ENCODE results near the gene IMPA2. TPM values are rescaled to one million over a fixed set of nuclear protein-coding genes. Genes with fewer than 3 reads are reported as not detected.

The IMPA2 gene
- total RNA-seq, 1 experiment from 2014 or later, result 37.6 TPM

GRCh38 chr18:12021596-12021995, 40.3 kb downstream of the IMPA2 start:
- Histone ChIP-seq H3K27ac (ENCODE audit: low read length) (no peak overlapping the region), H3K4me3 (ENCODE audit: low read depth in 2 of 2, low read length in 2 of 2) (no peak overlapping the region), H3K36me3 (ENCODE audit: control insufficient read depth, insufficient read depth, low read length) (no peaks in the 10 kb centered on the region), H3K9me3 (ENCODE audit: control insufficient read depth, insufficient read depth, low read depth, low read length) (no peaks in the 10 kb centered on the region), H3K4me1 (ENCODE audit: control insufficient read depth, insufficient read depth, low read length) (no peaks in the 10 kb centered on the region), H3K27me3 (ENCODE audit: control insufficient read depth, insufficient read depth, low read length) (no peaks in the 10 kb centered on the region)
- intact Hi-C loops (cut with micrococcal nuclease; ENCODE audit: unreplicated experiment), result no loop called here
- in situ Hi-C loops (cut with HindIII; ENCODE audit: low pct_unique_long_range_greater_than_20kb, low sequenced_read_pairs), result loop anchor here (25.0 kb wide), 1 partner anchor 109 kb away; the partner anchor contains the start of gene MPPE1
- ATAC-seq (no peak), DNase-seq (ENCODE audit: low read depth, low spot score) (no peak)
- BruUV-seq (replicated peaks), result no TSS peak
- POLR2A ChIA-PET, result interaction anchor here (0.6 kb wide), 1 partner anchor 44 kb away, joined by 3 read pairs; no protein-coding TSS in a partner anchor
- TF ChIP-seq REST (IDR thresholded peaks at IDR 0.05; ENCODE audit: insufficient read depth in 1 of 2, low read depth in 2 of 2, low read length in 1 of 2), result no peak
- TF ChIP-seq POLR2AphosphoS5 (IDR thresholded peaks at IDR 0.05; ENCODE audit: low read depth, low read length), result no peak
- no peak for TF ChIP-seq CTCF (IDR thresholded peaks at IDR 0.05)
- TF ChIP-seq TCF7L2 (IDR thresholded peaks at IDR 0.05; ENCODE audit: low read depth, low read length), result no peak
- no peak for TF ChIP-seq SIN3A (IDR thresholded peaks at IDR 0.05; ENCODE audit: borderline replicate concordance, insufficient read depth, low read depth, low read length)
- CTCF ChIA-PET, result no interaction called here

GRCh38 chr18:12023375-12023774, 42.1 kb downstream of the IMPA2 start:
- CTCF ChIA-PET, result no interaction called here
- in situ Hi-C loops (cut with HindIII; ENCODE audit: low pct_unique_long_range_greater_than_20kb, low sequenced_read_pairs), result loop anchor here (25.0 kb wide), 1 partner anchor 111 kb away; the partner anchor contains the start of gene MPPE1

More at GRCh38 chr18:12023375-12023774, 42.1 kb downstream of the IMPA2 start:
- H3K4me1 ChIP-seq (ENCODE audit: control insufficient read depth, insufficient read depth, low read length), result no peaks in the 10 kb centered on the region
- TF ChIP-seq POLR2AphosphoS5 (IDR thresholded peaks at IDR 0.05; ENCODE audit: low read depth, low read length) (no peak), SIN3A (IDR thresholded peaks at IDR 0.05; ENCODE audit: borderline replicate concordance, insufficient read depth, low read depth, low read length) (no peak), TCF7L2 (IDR thresholded peaks at IDR 0.05; ENCODE audit: low read depth, low read length) (no peak), REST (IDR thresholded peaks at IDR 0.05; ENCODE audit: insufficient read depth in 1 of 2, low read depth in 2 of 2, low read length in 1 of 2) (no peak), CTCF (IDR thresholded peaks at IDR 0.05) (no peak)
- no peak overlapping the region for H3K27ac ChIP-seq (ENCODE audit: low read length)
- BruUV-seq (replicated peaks), result no TSS peak
- H3K4me3 ChIP-seq (ENCODE audit: low read depth in 2 of 2, low read length in 2 of 2), result no peak overlapping the region
- no peaks in the 10 kb centered on the region for H3K36me3 ChIP-seq (ENCODE audit: control insufficient read depth, insufficient read depth, low read length)
- H3K9me3 ChIP-seq (ENCODE audit: control insufficient read depth, insufficient read depth, low read depth, low read length), result no peaks in the 10 kb centered on the region
- no peak for ATAC-seq
- POLR2A ChIA-PET, result no interaction called here
- intact Hi-C loops (cut with micrococcal nuclease; ENCODE audit: unreplicated experiment), result no loop called here
- no peak for DNase-seq (ENCODE audit: low read depth, low spot score)
- no peaks in the 10 kb centered on the region for H3K27me3 ChIP-seq (ENCODE audit: control insufficient read depth, insufficient read depth, low read length)
